Suprapubic skin (tissue), 4 donors: ENCODE measurements around the gene MTRF1L.
A peak's percentile ranks its signal among the peaks of the same experiment; 100 is the strongest.

Source experiments
- CTCF ChIP-seq, 2 donors: fragments of 200-600 bp in 1 of 2; fragments of 450-650 bp in 1 of 2; sonication (generic) in 1 of 2; IDR thresholded peaks; one replicate each; pipeline ENCODE4 v1.5.1; 2016 to 2019; ENCODE audit warnings: antibody characterized with exemption in 2 of 2, mild to moderate bottlenecking in 1 of 2, moderate library complexity in 1 of 2
- EP300 ChIP-seq: sonication (generic); formaldehyde crosslinking; IDR thresholded peaks from one replicate; pipeline ENCODE4 v1.6.1; 2017; ENCODE audit warnings: antibody characterized with exemption
- POLR2A ChIP-seq, 2 donors: fragments of 450-650 bp; IDR thresholded peaks; one replicate each; pipeline ENCODE4 v1.6.1; 2017; ENCODE audit warnings: antibody characterized with exemption in 2 of 2, mild to moderate bottlenecking in 2 of 2, moderate library complexity in 2 of 2
- POLR2AphosphoS5 ChIP-seq, 3 donors: sonication (generic); formaldehyde crosslinking; IDR thresholded peaks; one replicate each; pipeline ENCODE4 v1.6.1; 2017; ENCODE audit warnings: antibody characterized with exemption in 3 of 3

GRCh38 chr6:152948150-152948768 lies 54.2 kb downstream of the MTRF1L start:
- TF ChIP-seq CTCF (IDR thresholded peaks at IDR 0.05), result peak; percentile 36 to 44
- no peak for TF ChIP-seq POLR2A (IDR thresholded peaks at IDR 0.05)
- TF ChIP-seq POLR2AphosphoS5 (IDR thresholded peaks at IDR 0.05), result no peak
- TF ChIP-seq EP300, result no peak
